ENCODE results near the gene NT5DC1.
"Not testable (repeated sequence)": the region's sequence is repeated elsewhere in the genome, so short reads cannot be mapped to it uniquely, and the experiment has no call there.

Gene NT5DC1

DNA sequence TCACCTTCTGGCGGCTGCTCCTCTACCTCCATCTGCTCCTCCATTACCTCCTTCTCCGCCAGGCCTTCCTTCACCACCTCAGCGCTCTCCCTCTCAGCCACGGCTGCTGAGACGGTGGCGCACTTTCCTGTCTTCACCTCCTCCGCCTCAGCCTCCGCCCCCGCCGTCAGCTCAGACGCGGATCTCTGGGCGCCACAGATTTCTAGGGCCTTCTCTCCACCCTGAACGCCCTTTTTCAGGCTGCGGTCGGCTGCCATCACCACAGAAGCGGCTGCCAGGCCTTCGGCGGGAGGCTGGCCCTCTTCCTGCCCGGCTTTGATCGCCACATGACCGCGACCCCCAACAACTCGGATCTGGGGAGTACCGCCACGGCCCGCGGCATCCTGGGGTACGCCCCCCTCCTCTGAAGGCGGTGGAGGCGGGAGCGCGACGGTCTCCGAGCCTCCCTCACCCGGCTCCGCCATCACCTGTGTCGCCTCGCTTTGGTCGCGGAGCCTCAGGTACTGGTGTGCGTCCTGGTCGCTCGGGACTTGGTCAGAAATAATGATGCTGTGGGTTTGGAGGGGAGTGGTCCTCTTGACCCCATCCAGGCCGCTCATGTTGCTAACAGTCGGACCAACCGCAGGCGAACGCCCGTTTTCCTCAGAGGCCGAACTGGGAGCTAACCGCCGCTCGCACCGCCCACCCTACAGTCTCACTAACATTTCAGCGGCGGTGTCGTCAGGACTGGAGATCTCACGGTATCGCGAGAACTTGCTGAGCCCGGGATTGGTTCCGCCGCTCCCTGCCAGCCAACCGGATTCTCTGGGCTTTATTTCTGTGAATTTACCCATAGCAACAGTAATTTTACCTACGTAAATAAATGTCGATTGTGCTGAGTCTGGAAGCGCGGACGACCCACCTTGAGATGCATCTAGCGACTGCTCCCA lies 178.8 kb downstream of the NT5DC1 start, which contains the start of gene TSPYL1:
TSS of gene TSPYL1 (minus strand) at position 699 of the 929 bp plus-strand sequence. CDS start at position 599, 100 bp downstream.
- DNase-seq (ENCODE audit: low read depth), result peak; percentile 97

DNA sequence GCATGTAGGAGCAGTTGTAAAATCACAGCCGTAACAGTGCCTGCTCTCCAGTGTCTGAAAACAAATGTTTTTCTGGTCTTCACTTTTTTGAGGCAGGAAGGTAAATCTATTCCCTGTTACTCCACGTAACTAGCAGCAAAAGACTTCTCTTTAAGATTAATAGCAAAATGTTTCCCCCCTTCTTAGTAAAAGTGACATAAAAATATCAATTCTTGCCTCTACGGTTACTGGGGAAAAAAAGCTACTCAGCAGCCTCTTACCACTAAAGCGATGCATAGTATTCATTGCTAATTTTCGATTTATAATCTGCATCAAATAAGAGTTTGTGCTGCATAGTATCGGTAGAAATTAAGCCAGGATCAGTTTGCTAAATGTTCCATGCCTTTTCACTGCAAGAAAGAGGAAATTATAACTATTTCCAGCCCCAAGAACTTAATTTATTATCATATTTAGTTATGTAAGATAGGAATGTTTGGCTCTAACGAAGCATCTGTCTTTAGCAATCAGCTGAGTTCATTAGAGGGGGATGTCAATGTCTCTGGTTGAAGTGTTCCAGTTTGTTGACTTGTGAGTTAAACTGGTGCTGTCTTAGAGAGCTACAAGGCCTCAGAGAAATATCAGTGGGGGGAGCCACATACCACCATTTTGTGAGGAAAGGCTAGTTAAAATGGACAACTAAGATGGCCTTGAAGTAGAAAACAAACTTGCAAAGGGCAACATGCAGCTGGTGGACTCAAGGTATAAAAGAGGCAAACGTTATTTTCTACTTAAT lies 179.7 kb downstream of the NT5DC1 start:
- DNase-seq (ENCODE audit: low read depth), result no peak

GRCh38 chr6:116280933-116281316 lies 180.3 kb downstream of the NT5DC1 start:
- DNase-seq (ENCODE audit: low read depth), result no peak

DNA sequence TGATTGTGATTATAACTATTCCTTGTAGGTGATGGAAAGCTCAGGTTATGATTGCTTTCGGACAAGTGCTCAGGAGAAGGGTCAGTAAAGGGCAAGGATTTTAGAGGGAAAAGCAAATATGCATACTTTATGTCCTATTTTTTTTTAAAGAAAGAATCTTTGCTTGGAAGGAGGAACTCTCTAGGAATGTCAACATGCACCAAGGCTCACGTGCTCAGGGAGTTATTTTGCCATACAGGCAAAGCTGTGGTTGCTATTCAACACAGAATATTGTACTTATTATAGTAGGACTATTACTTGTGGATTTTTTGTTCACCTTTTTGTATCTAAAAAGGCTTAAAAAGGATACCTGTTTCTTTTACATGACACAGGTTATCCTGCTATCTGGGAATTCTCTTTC lies 182.0 kb downstream of the NT5DC1 start:
- no peak for DNase-seq (ENCODE audit: low read depth)

GRCh38 chr6:116283191-116283590 lies 182.5 kb downstream of the NT5DC1 start:
- no peak for DNase-seq (ENCODE audit: low read depth)

GRCh38 chr6:116284984-116285383 lies 184.3 kb downstream of the NT5DC1 start:
- DNase-seq (ENCODE audit: low read depth), result not testable (repeated sequence)

- no peak for DNase-seq (ENCODE audit: low read depth)
Measured at GRCh38 chr6:116286773-116287358, 186.2 kb downstream of the NT5DC1 start.

- no peak for DNase-seq (ENCODE audit: low read depth)
Measured at GRCh38 chr6:116287689-116288282, 187.1 kb downstream of the NT5DC1 start.

GRCh38 chr6:116289876-116290275 lies 189.2 kb downstream of the NT5DC1 start:
- DNase-seq (ENCODE audit: low read depth), result no peak

GRCh38 chr6:116290799-116291198 lies 190.1 kb downstream of the NT5DC1 start:
- DNase-seq (ENCODE audit: low read depth), result no peak

- DNase-seq (ENCODE audit: low read depth), result no peak
Measured at GRCh38 chr6:116291701-116292396, 191.2 kb downstream of the NT5DC1 start.

GRCh38 chr6:116292553-116292952 lies 191.9 kb downstream of the NT5DC1 start:
- DNase-seq (ENCODE audit: low read depth), result no peak

DNA sequence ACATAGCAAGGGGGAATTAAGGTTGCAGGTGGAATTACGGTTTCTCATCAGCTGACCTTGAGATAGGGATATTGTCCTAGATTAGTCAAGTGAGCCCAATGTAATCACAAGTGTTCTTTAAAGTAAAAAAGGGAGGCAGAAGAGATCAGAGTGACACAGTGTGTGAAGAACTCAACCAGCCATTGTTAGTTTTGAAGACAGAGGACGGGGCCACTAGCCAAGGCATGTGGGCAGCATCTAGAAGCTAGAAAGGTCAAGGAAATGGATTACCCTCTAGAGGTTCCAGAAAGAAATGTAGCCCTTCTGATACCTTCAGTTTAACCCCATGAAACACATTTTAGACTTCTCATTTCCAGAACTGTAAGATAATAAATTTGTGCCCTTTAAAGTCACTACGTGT lies 197.6 kb downstream of the NT5DC1 start:
- no peak for DNase-seq (ENCODE audit: low read depth)

GRCh38 chr6:116298973-116299372 lies 198.3 kb downstream of the NT5DC1 start:
- DNase-seq (ENCODE audit: low read depth), result no peak
